ENCODE results near the gene C1QL4.
"Not testable (repeated sequence)": the region's sequence is repeated elsewhere in the genome, so short reads cannot be mapped to it uniquely, and the experiment has no call there.

The C1QL4 gene

GRCh38 chr12:49347311-49348193 lies 10.6 kb upstream of the C1QL4 start:
- peak; percentile 78 for DNase-seq

GRCh38 chr12:49346659-49347310 lies 9.8 kb upstream of the C1QL4 start, which contains the start of gene DNAJC22:
Gene DNAJC22, plus strand, starts transcription at chr12:49346888. Its CDS starts 1,985 bp downstream, at chr12:49348873.
- DNase-seq, result no peak

DNA sequence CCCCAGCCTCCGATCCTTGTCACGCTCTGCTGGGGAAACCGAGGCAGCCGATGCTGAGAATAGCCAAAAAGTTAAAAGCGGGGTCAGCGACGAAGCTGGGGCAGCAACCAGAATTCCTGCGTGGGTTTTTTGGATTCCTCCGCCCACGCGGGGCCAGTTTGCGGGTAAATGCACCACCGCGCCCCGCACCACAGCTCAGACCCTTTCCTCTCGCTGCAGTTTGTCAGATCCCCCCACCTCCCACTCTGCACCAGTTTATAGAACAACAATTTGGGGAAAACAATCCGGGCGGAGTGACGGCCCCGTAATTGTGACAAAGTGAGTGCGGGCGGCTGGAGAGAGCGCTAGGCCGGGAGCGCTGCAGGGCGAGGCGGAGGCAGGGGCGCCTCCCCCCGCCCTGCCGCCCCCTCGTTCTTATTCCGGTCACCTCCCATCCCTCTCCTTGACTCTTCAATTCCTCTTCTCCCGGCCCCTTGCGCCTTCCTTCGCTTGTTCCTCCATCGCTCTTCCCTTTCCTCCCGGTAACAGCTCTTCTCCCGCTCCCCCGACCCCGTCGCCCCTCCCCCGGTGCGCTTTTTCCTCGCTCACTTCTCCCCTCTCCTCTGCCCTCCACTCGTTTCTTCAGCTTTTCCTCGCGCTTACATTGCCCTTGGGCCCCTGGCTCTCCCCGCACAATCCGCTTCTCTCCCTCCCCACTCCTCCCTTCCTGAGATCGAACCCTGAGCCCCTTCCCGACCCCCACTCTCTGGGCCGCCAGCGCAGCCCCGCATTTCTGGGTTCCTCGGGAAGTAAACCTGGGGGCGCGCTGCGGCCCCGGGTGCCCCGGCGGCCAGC lies 9.1 kb upstream of the C1QL4 start:
- no peak for DNase-seq

- no peak for DNase-seq
These were observed 8.2 kb upstream of the C1QL4 start for GRCh38 chr12:49345051-49345824.

DNA sequence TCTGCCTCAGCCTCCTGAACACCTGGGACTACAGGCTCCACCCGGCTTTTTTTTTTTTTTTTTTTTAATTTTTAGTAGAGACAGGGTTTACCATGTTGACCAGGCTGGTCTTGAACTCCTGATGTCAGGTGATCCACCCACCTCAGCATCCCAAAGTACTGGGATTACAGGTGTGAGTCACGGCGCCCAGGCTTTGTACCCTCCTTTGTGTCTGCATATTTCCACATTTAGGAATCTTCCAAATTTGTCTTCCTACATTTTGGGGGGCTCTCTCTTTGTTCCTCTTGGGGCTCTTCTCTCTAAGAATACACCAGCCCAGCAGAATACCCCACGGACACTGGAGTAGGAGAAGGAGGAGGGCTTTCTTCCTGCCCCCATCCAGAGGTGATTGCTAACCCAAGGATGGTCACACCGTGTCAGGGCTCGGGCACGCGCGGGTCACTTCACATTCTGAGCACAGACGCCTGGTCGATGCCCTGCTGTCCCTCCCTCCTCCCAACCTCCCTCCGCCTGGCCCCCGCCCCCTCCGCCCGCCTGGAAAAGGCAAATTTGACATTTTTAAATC lies 7.6 kb upstream of the C1QL4 start:
- no peak for DNase-seq

GRCh38 chr12:49342914-49343731 lies 6.1 kb upstream of the C1QL4 start:
- DNase-seq, result no peak

- peak; percentile 67 for DNase-seq
These were observed 5.3 kb upstream of the C1QL4 start for GRCh38 chr12:49342066-49342913.

DNA sequence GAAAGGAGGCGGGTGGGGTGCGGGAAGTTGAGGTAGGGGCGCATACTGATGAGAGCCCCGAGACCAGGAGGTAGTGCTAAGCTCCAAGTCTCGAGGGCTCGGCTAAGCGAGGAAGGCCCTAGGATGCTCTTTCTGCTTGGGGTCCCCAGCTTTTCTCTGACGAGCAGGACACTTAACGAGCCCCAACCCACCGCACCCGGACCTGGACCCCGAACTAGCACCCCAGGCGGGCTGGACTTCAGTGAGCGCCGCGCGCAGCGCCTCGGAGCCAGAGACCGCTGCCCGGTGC lies 4.7 kb upstream of the C1QL4 start:
- no peak for DNase-seq

DNA sequence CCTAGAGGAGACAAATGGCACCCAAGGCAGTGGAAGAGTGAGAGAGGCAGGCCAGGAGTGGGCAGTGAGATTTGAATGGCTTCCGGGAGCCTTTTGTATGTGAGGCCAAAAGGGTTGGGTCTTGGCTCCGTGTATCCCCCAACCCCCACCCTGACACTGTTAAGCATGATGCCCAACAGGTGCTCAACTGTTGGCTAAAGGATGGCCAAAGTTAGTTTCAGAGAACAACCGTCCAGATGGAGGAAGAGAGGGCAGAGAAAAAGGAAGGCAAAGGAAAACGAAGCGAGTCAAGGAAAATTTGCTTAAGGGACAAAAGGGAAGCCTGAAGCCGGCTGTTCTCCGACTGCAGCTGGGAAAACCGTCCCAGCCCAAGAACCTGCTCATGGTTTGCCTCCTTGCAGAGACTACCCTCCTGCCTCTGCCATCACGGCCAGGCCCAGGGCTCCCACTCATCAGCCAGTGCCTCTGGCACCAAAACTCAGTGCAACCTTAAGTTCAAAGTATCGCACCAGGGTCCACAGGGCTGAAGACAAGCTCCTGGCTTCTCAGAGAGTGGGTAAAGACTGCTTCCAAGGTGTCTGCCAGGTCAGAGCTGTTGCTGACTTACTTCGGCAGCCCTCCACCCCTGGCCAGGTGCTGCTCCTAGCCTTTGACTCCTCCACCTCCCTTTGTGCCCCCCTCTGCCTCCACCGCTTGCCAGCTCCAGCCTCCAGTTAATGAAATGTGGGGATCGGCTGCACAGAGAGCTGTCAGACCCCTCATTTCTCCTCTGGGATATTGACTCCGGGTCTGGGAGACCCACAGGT lies 4.2 kb upstream of the C1QL4 start:
- no peak for DNase-seq

- DNase-seq, result no peak
These were observed 3.3 kb upstream of the C1QL4 start for GRCh38 chr12:49340095-49340870.

- DNase-seq, result no peak
These were observed 2.5 kb upstream of the C1QL4 start for GRCh38 chr12:49339464-49339861.

- no peak for DNase-seq
These were observed 2.0 kb upstream of the C1QL4 start for GRCh38 chr12:49338830-49339463.

DNA sequence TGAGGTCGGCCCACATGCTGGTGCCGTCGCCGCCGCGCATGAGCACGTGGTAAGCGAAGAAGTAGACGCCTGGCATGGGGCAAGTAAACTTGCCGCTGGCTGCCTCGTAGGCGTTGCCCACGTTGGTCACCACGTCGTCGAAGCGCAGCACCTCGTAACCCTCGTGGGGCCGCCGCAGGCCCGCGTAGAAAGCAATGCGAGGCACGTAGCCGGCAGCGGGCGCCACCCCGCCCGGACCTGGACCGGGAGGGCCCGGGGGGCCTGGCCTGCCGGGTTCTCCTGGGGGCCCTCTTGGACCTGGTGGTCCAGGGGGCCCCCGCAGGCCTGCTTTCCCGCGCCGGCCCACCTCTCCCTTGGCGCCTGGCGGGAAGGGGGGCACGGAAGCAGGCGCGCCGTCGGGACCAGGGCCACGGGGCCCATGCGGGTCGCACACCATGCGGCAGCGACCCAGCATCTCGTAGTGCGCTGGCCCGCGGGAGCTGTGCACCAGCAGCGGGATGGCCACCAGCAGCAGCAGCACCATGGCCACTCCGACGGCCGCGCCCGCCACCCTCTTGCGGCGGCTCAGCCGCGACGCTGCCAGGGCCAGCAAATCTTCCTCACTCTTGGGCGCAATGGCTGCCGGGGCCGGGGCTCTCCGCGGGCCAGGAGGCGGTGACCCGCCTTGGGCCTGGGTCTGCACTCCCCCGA lies 888 bp downstream of the C1QL4 start:
- no peak for DNase-seq

DNA sequence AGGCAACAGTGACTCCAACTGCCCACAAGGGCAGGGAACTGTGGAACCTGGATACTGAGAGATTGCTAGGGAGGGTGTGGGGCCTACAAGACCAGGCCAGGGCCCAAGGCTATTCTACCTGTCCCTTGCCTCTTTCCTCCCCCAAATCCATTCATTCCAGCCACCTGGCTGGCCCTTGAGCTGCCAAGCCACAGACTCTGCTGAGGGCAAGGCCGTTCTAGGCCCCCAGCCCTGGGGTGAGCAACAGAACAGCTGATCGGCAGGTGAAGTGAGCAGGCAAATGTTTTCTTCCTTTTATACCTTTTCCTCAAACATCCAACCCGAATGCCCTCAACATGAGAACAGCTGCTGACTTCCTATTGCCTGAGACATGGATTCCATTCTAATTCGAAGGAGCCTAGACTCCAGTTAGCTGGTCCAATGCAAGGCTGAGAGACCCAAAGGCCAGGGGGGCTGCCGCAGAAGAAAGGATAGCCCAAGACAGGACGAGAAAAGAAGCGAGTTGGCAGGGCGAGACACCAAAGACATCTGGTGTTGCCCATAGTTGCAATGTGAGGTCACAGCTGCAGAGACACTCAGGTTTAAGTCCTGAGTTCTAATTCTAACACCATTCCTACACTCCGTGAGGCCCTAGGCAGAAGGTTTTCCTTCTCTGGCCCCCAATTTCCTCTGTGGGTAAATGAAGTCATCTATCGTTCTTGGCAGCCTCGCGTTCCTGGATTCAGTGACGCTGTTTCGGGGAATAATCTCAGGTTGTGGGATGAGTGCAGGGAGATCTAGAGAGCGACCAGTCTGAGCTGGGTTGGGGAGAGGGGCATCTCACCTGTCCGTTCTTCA lies 1.7 kb downstream of the C1QL4 start:
- no peak for DNase-seq

DNA sequence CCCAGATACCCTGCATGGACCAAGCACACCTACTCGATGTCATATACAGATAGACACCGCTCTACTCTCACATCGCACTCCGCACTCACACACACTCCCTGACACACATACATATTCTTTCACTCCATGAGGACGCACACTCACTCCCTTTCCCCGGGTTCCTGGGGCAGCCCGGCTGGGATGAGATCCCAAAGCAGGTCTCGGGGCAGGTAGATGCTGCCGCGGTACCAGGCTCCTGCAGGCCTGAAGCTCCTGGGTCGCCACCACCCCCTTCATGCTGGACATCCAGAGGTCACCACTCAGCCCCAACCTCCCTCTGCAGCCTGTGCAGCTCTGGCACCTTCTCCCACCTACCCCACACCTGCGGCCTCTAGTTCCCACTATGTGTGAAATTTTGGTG lies 2.3 kb downstream of the C1QL4 start:
- DNase-seq, result no peak

GRCh38 chr12:49334226-49334625 lies 2.8 kb downstream of the C1QL4 start:
- no peak for DNase-seq

DNA sequence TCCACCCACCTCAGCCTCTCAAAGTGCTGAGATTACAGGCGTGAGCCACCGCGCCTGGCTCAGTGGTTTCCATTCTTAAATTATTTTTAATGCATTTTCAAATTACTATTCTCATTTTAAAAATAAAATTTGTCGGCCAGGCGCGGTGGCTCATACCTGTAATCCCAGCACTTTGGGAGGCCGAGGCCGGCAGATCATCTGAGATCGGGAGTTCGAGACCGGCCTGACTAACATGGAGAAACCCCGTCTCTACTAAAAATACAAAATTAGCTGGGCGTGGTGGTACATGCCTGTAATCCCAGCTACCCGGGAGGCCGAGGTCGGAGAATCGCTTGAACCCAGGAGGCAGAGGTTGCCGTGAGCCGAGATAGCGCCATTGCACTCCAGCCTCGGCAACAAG lies 3.2 kb downstream of the C1QL4 start:
- DNase-seq, result not testable (repeated sequence)
